CD4-positive, alpha-beta T cell treated with Interferon alpha-2 for 1 hour (primary cell): Measurements from ENCODE around the gene GNG7.
"Not testable (repeated sequence)": the region's sequence is repeated elsewhere in the genome, so short reads cannot be mapped to it uniquely, and the experiment has no call there.

Experiments
- DNase-seq, 2 donors: peaks; one replicate each; pipeline ENCODE4 v3.0.0-alpha.2; 2020 to 2022

GNG7 gene

GRCh38 chr19:2547033-2547680, 155.3 kb downstream of the GNG7 start:
- no peak for DNase-seq

- DNase-seq, result peak in 1 of 2 donors; percentile 38
Measured at GRCh38 chr19:2546128-2547032, 156.1 kb downstream of the GNG7 start.

- DNase-seq, result not testable (repeated sequence)
Measured at GRCh38 chr19:2545416-2546127, 156.9 kb downstream of the GNG7 start.

- no peak for DNase-seq
Measured at GRCh38 chr19:2544576-2545415, 157.7 kb downstream of the GNG7 start.

GRCh38 chr19:2543463-2544442, 158.7 kb downstream of the GNG7 start:
- DNase-seq, result peak; percentile 50 to 58

GRCh38 chr19:2543072-2543462, 159.4 kb downstream of the GNG7 start:
- not testable (repeated sequence) for DNase-seq

GRCh38 chr19:2542341-2543069, 160.0 kb downstream of the GNG7 start:
- peak; percentile 9 to 16 for DNase-seq

GRCh38 chr19:2540646-2541454, 161.6 kb downstream of the GNG7 start:
- no peak for DNase-seq

GRCh38 chr19:2540251-2540645, 162.2 kb downstream of the GNG7 start:
- DNase-seq, result no peak

GRCh38 chr19:2538096-2538757, 164.3 kb downstream of the GNG7 start:
- no peak for DNase-seq

GRCh38 chr19:2537584-2537983, 164.9 kb downstream of the GNG7 start:
- DNase-seq, result not testable (repeated sequence)

GRCh38 chr19:2536461-2536860, 166.0 kb downstream of the GNG7 start:
- no peak for DNase-seq

GRCh38 chr19:2534423-2535013, 168.0 kb downstream of the GNG7 start:
- DNase-seq, result no peak

- DNase-seq, result no peak
Measured at GRCh38 chr19:2533686-2534422, 168.6 kb downstream of the GNG7 start.

GRCh38 chr19:2533072-2533425, 169.4 kb downstream of the GNG7 start:
- DNase-seq, result no peak

- DNase-seq, result no peak
Measured at GRCh38 chr19:2532252-2533071, 170.0 kb downstream of the GNG7 start.

GRCh38 chr19:2529942-2530341, 172.6 kb downstream of the GNG7 start:
- DNase-seq, result not testable (repeated sequence)
